Coronary artery (tissue), 2 donors: Measurements from ENCODE around the gene DLG2.
"Not testable (repeated sequence)": the region's sequence is repeated elsewhere in the genome, so short reads cannot be mapped to it uniquely, and the experiment has no call there.

Experiments used
- DNase-seq: peaks from one replicate; pipeline ENCODE4 v3.0.0-alpha.2; 2017; ENCODE audit warnings: low spot score
- H3K27ac ChIP-seq, 2 donors: fragments of 200-600 bp; sonication (generic); one replicate each; pipeline ENCODE4 v1.5.1; 2016 to 2019
- H3K4me3 ChIP-seq: fragments of 200-600 bp; sonication (generic); 2 replicates; pipeline ENCODE4 v1.5.1; 2016; ENCODE audit warnings: mild to moderate bottlenecking, moderate library complexity
- CTCF ChIP-seq: fragments of 200-600 bp; sonication (generic); IDR thresholded peaks from one replicate; pipeline ENCODE4 v1.5.1; 2019; ENCODE audit warnings: antibody characterized with exemption

DLG2 gene

GRCh38 chr11:85118151-85118550, 509.0 kb downstream of the DLG2 start:
- Histone ChIP-seq H3K4me3 (no peak overlapping the region), H3K27ac (no peak overlapping the region)
- DNase-seq: no peak
- TF ChIP-seq CTCF: no peak

- no peak for DNase-seq
- no peak for TF ChIP-seq CTCF
- Histone ChIP-seq H3K27ac (no peak overlapping the region), H3K4me3 (no peak overlapping the region)
These were observed 511.3 kb downstream of the DLG2 start for GRCh38 chr11:85115798-85116197.

GRCh38 chr11:85114786-85115185, 512.4 kb downstream of the DLG2 start:
- H3K27ac ChIP-seq: no peak overlapping the region
- no peak overlapping the region for H3K4me3 ChIP-seq
- no peak for TF ChIP-seq CTCF
- DNase-seq: no peak

GRCh38 chr11:85110246-85110645, 516.9 kb downstream of the DLG2 start:
- not testable (repeated sequence) for H3K27ac ChIP-seq, DNase-seq, H3K4me3 ChIP-seq

- no peak for TF ChIP-seq CTCF
- no peak for DNase-seq
- H3K27ac ChIP-seq: no peak overlapping the region
- no peak overlapping the region for H3K4me3 ChIP-seq
These were observed 518.0 kb downstream of the DLG2 start for GRCh38 chr11:85109141-85109540.

- DNase-seq: no peak
- Histone ChIP-seq H3K27ac (no peak overlapping the region), H3K4me3 (no peak overlapping the region)
- no peak for TF ChIP-seq CTCF
These were observed 521.3 kb downstream of the DLG2 start for GRCh38 chr11:85105868-85106267.

GRCh38 chr11:85099522-85099921, 527.6 kb downstream of the DLG2 start:
- TF ChIP-seq CTCF: no peak
- H3K4me3 ChIP-seq: no peak overlapping the region
- no peak overlapping the region for H3K27ac ChIP-seq
- no peak for DNase-seq

GRCh38 chr11:85098996-85099395, 528.1 kb downstream of the DLG2 start:
- H3K27ac ChIP-seq: no peak overlapping the region
- no peak overlapping the region for H3K4me3 ChIP-seq
- DNase-seq: no peak
- no peak for TF ChIP-seq CTCF
